GM18907 (cell line): ENCODE results near the gene ZRANB1.

Source experiments
- ATAC-seq: cut with Tn5 transposase; IDR thresholded peaks from one replicate; pipeline ENCODE4 v1.9.1; 2021; ENCODE audit warnings: mild to moderate bottlenecking, moderate library complexity; ENCODE audit not compliant: unreplicated experiment

Gene ZRANB1

DNA sequence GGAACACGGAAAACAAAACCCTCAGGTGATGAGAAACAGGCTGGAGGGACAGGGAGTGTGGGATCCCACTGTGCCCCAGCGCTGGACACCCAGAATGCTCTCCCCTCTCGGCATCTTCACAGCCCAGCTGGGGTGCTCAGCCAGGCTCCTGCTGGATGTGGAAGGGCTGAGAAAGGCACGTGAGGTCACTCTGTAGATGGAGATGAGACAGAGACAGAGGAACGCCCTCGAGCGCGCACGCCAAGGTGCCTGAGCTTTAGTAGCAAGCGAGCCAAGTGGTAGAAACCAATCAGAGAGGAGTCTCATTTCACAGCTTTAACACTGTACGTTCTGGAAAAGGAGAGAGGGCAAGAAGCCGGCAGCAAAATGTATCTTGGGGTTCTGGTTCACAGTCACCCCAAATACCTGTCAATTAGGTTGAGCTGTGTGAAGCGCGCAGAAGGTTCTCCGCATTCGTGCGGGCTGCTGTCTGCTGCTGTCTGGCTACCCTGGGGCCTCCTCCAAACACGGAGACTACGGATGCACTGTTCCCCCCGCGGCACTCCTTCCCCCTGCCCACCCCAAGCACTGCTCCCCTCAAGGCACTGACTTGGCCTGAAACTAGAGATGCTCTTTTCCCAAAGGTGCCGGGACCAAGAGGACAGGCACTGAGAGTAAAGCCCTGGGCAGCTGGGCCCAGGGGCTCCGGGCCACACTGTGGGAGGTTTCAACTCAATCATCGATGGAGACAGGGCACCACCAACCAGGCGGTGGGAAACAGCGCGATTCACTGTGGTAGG lies 91.4 kb downstream of the ZRANB1 start:
- ATAC-seq = no peak

GRCh38 chr10:125034675-125035074 lies 92.8 kb downstream of the ZRANB1 start:
- no peak for ATAC-seq

GRCh38 chr10:125035136-125035535 lies 93.2 kb downstream of the ZRANB1 start:
- no peak for ATAC-seq

- no peak for ATAC-seq
Observed at GRCh38 chr10:125035588-125036295, 93.8 kb downstream of the ZRANB1 start.

- no peak for ATAC-seq
Observed at GRCh38 chr10:125037145-125037877, 95.4 kb downstream of the ZRANB1 start.
